ENCODE data around the gene TBX18.

The TBX18 gene

GRCh38 chr6:84691978-84692623, 72.3 kb downstream of the TBX18 start:
- DNase-seq (ENCODE audit: low read depth), result no peak
- no peak overlapping the region for H3K4me3 ChIP-seq (ENCODE audit: low read depth, low read length)

- H3K4me3 ChIP-seq (ENCODE audit: low read depth, low read length), result no peak overlapping the region
- peak; percentile 72 for DNase-seq (ENCODE audit: low read depth)
Observed at GRCh38 chr6:84688141-84688873, 76.1 kb downstream of the TBX18 start.

- DNase-seq (ENCODE audit: low read depth), result no peak
- H3K4me3 ChIP-seq (ENCODE audit: low read depth, low read length), result no peak overlapping the region
Observed at GRCh38 chr6:84687431-84687830, 77.0 kb downstream of the TBX18 start.

GRCh38 chr6:84685983-84686584, 78.3 kb downstream of the TBX18 start:
- no peak for DNase-seq (ENCODE audit: low read depth)
- H3K4me3 ChIP-seq (ENCODE audit: low read depth, low read length), result no peak overlapping the region

- DNase-seq (ENCODE audit: low read depth), result no peak
- H3K4me3 ChIP-seq (ENCODE audit: low read depth, low read length), result no peak overlapping the region
Observed at GRCh38 chr6:84681693-84682326, 82.6 kb downstream of the TBX18 start.

- H3K4me3 ChIP-seq (ENCODE audit: low read depth, low read length), result no peak overlapping the region
- no peak for DNase-seq (ENCODE audit: low read depth)
Observed at GRCh38 chr6:84675651-84676050, 88.7 kb downstream of the TBX18 start.

GRCh38 chr6:84674395-84674794, 90.0 kb downstream of the TBX18 start:
- H3K4me3 ChIP-seq (ENCODE audit: low read depth, low read length), result no peak overlapping the region
- DNase-seq (ENCODE audit: low read depth), result no peak

GRCh38 chr6:84671183-84671582, 93.2 kb downstream of the TBX18 start:
- no peak for DNase-seq (ENCODE audit: low read depth)
- H3K4me3 ChIP-seq (ENCODE audit: low read depth, low read length), result no peak overlapping the region

- DNase-seq (ENCODE audit: low read depth), result no peak
- H3K4me3 ChIP-seq (ENCODE audit: low read depth, low read length), result no peak overlapping the region
Observed at GRCh38 chr6:84669945-84670344, 94.5 kb downstream of the TBX18 start.

GRCh38 chr6:84667252-84668213, 96.9 kb downstream of the TBX18 start:
- DNase-seq (ENCODE audit: low read depth), result no peak
- H3K4me3 ChIP-seq (ENCODE audit: low read depth, low read length), result no peak overlapping the region

GRCh38 chr6:84665401-84665800, 99.0 kb downstream of the TBX18 start:
- no peak overlapping the region for H3K4me3 ChIP-seq (ENCODE audit: low read depth, low read length)
- DNase-seq (ENCODE audit: low read depth), result no peak

GRCh38 chr6:84663866-84664265, 100.5 kb downstream of the TBX18 start:
- no peak for DNase-seq (ENCODE audit: low read depth)
- no peak overlapping the region for H3K4me3 ChIP-seq (ENCODE audit: low read depth, low read length)

GRCh38 chr6:84657486-84657885, 106.9 kb downstream of the TBX18 start:
- DNase-seq (ENCODE audit: low read depth), result no peak
- no peak overlapping the region for H3K4me3 ChIP-seq (ENCODE audit: low read depth, low read length)

GRCh38 chr6:84657025-84657424, 107.4 kb downstream of the TBX18 start:
- DNase-seq (ENCODE audit: low read depth), result no peak

GRCh38 chr6:84653027-84653551, 111.3 kb downstream of the TBX18 start:
- no peak for DNase-seq (ENCODE audit: low read depth)
- H3K4me3 ChIP-seq (ENCODE audit: low read depth, low read length), result no peak overlapping the region

More at GRCh38 chr6:84657025-84657424, 107.4 kb downstream of the TBX18 start:
- H3K4me3 ChIP-seq (ENCODE audit: low read depth, low read length), result no peak overlapping the region

GRCh38 chr6:84652356-84653026, 111.9 kb downstream of the TBX18 start:
- H3K4me3 ChIP-seq (ENCODE audit: low read depth, low read length), result no peak overlapping the region
- peak; percentile 85 for DNase-seq (ENCODE audit: low read depth)

GRCh38 chr6:84651583-84651982, 112.8 kb downstream of the TBX18 start:
- H3K4me3 ChIP-seq (ENCODE audit: low read depth, low read length), result no peak overlapping the region
- DNase-seq (ENCODE audit: low read depth), result no peak

GRCh38 chr6:84648444-84648843, 116.0 kb downstream of the TBX18 start:
- no peak overlapping the region for H3K4me3 ChIP-seq (ENCODE audit: low read depth, low read length)
- DNase-seq (ENCODE audit: low read depth), result no peak

All from skeletal muscle cell (primary cell).